Measurements from ENCODE around the gene SGMS1.

DNA sequence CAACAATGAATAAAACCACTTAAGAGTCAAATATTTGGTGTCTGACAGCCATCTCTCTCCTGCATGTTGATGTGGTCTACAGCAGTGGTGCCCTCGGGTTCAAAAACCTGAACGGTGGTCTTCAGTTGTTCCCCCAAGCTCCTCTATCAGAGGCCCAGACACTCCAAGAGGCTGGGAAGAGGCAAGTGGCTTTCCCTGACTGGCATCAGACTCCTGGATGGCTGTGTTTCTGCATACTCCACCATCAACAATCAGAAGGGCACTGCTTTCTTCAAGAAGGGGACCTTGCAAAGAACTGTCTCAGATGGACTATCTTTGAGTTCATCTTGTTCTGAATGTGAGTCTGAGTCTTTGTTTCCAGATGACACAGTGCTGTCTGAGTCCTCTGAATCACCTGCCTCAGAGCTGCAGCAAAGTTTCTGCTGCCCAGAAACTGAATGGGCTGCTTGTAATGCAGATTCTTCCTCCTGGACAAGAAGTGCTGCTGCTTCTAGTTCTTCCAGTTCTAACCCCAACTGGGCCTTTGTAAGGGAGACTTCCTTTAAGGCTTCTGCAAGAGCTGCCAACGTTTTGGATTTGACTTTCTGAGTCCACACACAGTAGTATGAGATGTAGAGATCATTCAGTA is 5.9 kb upstream of the SGMS1 start:
- TF ChIP-seq, protein P1, sequence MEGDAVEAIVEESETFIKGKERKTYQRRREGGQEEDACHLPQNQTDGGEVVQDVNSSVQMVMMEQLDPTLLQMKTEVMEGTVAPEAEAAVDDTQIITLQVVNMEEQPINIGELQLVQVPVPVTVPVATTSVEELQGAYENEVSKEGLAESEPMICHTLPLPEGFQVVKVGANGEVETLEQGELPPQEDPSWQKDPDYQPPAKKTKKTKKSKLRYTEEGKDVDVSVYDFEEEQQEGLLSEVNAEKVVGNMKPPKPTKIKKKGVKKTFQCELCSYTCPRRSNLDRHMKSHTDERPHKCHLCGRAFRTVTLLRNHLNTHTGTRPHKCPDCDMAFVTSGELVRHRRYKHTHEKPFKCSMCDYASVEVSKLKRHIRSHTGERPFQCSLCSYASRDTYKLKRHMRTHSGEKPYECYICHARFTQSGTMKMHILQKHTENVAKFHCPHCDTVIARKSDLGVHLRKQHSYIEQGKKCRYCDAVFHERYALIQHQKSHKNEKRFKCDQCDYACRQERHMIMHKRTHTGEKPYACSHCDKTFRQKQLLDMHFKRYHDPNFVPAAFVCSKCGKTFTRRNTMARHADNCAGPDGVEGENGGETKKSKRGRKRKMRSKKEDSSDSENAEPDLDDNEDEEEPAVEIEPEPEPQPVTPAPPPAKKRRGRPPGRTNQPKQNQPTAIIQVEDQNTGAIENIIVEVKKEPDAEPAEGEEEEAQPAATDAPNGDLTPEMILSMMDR (IDR thresholded peaks at IDR 0.05): no peak
- TF ChIP-seq POLR2A (IDR thresholded peaks at IDR 0.05): no peak

Data from breast epithelium (tissue), 3 donors.